Measurements from ENCODE around the gene CTF1. TPM values are rescaled to one million over a fixed set of nuclear protein-coding genes. Genes with fewer than 3 reads are reported as not detected.
A peak's percentile ranks its signal among the peaks of the same experiment; 100 is the strongest.

CTF1 gene
- total and polyA plus RNA-seq, 3 experiments from 2014 or later = 0.33 TPM; not detected in 2

DNA sequence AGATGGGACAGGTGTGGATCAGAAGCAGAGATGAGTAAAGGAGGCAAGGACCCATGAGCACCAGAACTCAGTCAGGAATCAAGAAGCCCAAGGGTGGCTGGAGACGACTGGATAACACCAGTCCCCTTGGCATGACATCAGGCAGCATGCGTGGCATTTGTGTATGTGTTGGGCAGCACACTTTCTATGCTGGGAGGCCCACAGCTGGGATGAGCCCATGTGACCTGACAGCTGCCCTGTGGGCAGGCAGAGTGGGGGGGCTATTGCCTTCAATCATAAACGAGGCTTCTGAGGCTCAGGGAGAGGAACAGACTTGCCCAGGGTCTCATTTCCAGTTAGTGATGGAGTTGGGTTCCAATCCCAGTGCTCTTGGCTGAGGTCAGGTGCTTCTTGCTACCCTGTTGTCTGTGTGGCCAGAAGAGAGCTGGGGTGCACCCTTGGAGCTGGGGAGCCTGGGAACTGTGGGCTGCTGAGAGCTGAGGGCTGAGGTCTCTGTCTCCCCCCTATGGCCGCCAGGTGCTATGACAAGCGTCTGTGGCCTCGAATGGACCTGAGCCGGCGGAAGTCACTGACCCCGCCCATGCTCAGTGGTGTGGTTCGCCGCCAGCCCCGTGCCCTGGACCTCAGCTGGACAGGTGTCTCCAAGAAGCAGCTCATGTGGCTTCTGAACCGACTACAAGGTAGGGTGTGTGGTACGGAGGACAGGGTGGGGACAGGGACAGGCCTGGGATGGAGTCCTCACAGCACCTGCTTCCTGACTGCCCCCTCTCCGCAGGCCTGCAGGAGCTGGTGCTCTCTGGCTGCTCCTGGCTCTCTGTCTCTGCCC, 45.4 kb downstream of the CTF1 start:
- Histone ChIP-seq H3K36me3 (ENCODE audit: insufficient read depth, low read length) (no peaks in the 10 kb centered on the region), H3K27me3 (ENCODE audit: insufficient read depth, low read length, poor library complexity, severe bottlenecking) (no peaks in the 10 kb centered on the region), H3K9me3 (ENCODE audit: low read length) (no peaks in the 10 kb centered on the region), H3K4me1 (ENCODE audit: insufficient read depth, low read length) (peaks cover 7% of the 10 kb centered on the region), H3K4me3 (ENCODE audit: low read length) (no peak overlapping the region), H3K27ac (ENCODE audit: low read depth, low read length) (no peak overlapping the region)
- peaks cover 0 to 18% (median 4%) of the 10 kb centered on the region in 3 donors for H3K36me3 Mint-ChIP-seq
- peak overlapping the region in 4 of 8 donors; percentile 50 to 84 (median 59) for H3K27ac Mint-ChIP-seq
- POLR2A ChIA-PET = interaction anchor here (0.8 kb wide), 1 partner anchor 8 kb away, joined by 3 read pairs; no protein-coding TSS in a partner anchor
- no peaks in the 10 kb centered on the region for H3K27me3 Mint-ChIP-seq
- CTCF ChIA-PET = interaction anchor here (0.6 to 6.9 kb wide), 16 partner anchors 8 to 231 kb away, joined by 3 to 50 read pairs (median 5); no protein-coding TSS in a partner anchor
- H3K9me3 Mint-ChIP-seq = no peaks in the 10 kb centered on the region
- peak; percentile 53 to 74 (median 55) for DNase-seq
- H3K4me1 Mint-ChIP-seq = peaks cover 10 to 24% (median 14%) of the 10 kb centered on the region in 3 donors
- peak overlapping the region in 4 of 7 donors; percentile 34 to 84 (median 51) for H3K4me3 Mint-ChIP-seq

DNA sequence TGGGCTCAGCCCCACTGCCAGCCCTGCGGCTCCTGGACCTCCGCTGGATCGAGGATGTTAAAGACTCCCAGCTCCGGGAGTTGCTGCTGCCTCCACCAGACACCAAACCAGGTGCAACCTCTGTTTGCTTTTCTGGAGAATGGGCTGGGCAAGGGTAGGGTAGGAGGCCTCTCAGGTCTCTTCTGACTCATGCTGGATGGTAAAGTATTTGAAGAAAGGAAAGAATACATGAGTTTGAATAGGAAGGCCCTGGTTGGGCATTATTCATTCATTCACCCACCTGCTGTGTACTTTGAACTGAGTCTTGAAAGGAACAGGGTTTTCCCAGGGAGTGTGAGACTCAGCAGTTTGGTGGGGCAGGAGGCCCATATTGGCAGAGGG, 46.0 kb downstream of the CTF1 start:
- peaks cover 0 to 18% (median 4%) of the 10 kb centered on the region in 3 donors for H3K36me3 Mint-ChIP-seq
- H3K27me3 Mint-ChIP-seq = no peaks in the 10 kb centered on the region
- peak overlapping the region in 1 of 7 donors; percentile 52 for H3K4me3 Mint-ChIP-seq
- peaks cover 10 to 21% (median 14%) of the 10 kb centered on the region in 3 donors for H3K4me1 Mint-ChIP-seq
- ChIA-PET POLR2A (interaction anchor here (0.8 kb wide), 1 partner anchor 8 kb away, joined by 3 read pairs; no protein-coding TSS in a partner anchor), CTCF (interaction anchor here (0.9 to 6.9 kb wide), 13 partner anchors 8 to 231 kb away, joined by 3 to 50 read pairs (median 5); no protein-coding TSS in a partner anchor)
- peak overlapping the region in 5 of 8 donors; percentile 34 to 93 (median 57) for H3K27ac Mint-ChIP-seq
- no peaks in the 10 kb centered on the region for H3K36me3 ChIP-seq (ENCODE audit: insufficient read depth, low read length)
- no peaks in the 10 kb centered on the region for H3K9me3 ChIP-seq (ENCODE audit: low read length)
- no peaks in the 10 kb centered on the region for H3K27me3 ChIP-seq (ENCODE audit: insufficient read depth, low read length, poor library complexity, severe bottlenecking)
- peaks cover 7% of the 10 kb centered on the region for H3K4me1 ChIP-seq (ENCODE audit: insufficient read depth, low read length)
- DNase-seq = no peak
- no peak overlapping the region for H3K27ac ChIP-seq (ENCODE audit: low read depth, low read length)
- no peak overlapping the region for H3K4me3 ChIP-seq (ENCODE audit: low read length)
- no peaks in the 10 kb centered on the region for H3K9me3 Mint-ChIP-seq

DNA sequence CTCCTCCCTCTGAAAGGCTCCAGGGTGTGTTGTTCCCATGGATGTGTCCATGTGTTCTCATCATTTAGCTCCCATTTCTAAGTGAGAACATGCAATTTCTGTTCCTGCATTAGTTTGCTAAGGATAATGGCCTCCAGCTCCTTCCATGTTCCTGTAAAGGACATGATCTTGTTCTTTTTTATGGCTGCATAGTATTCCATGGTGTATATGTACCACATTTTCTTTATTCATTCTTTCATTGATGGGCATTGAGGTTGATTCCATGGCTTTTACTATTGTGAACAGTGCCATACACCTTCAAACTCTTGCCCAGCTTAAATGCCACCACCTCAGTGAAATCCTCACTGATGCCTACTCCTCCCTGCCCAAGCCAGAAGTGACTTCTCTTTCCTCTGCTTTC, 47.9 kb downstream of the CTF1 start:
- Mint-ChIP-seq H3K9me3 (no peaks in the 10 kb centered on the region), H3K27me3 (no peaks in the 10 kb centered on the region), H3K36me3 (peaks cover 0 to 16% (median 2%) of the 10 kb centered on the region in 3 donors), H3K27ac (peak overlapping the region in 3 of 8 donors; percentile 52 to 56 (median 54)), H3K4me3 (no peak overlapping the region), H3K4me1 (peaks cover 9 to 20% (median 9%) of the 10 kb centered on the region in 3 donors)
- no peaks in the 10 kb centered on the region for H3K27me3 ChIP-seq (ENCODE audit: insufficient read depth, low read length, poor library complexity, severe bottlenecking)
- H3K4me3 ChIP-seq (ENCODE audit: low read length) = no peak overlapping the region
- POLR2A ChIA-PET = no interaction called here
- H3K4me1 ChIP-seq (ENCODE audit: insufficient read depth, low read length) = peaks cover 7% of the 10 kb centered on the region
- H3K36me3 ChIP-seq (ENCODE audit: insufficient read depth, low read length) = no peaks in the 10 kb centered on the region
- no peak overlapping the region for H3K27ac ChIP-seq (ENCODE audit: low read depth, low read length)
- no peaks in the 10 kb centered on the region for H3K9me3 ChIP-seq (ENCODE audit: low read length)
- CTCF ChIA-PET = interaction anchor here (1.5 to 6.9 kb wide), 2 partner anchors 10 kb away, joined by 4 to 50 read pairs; no protein-coding TSS in a partner anchor
- DNase-seq = no peak

DNA sequence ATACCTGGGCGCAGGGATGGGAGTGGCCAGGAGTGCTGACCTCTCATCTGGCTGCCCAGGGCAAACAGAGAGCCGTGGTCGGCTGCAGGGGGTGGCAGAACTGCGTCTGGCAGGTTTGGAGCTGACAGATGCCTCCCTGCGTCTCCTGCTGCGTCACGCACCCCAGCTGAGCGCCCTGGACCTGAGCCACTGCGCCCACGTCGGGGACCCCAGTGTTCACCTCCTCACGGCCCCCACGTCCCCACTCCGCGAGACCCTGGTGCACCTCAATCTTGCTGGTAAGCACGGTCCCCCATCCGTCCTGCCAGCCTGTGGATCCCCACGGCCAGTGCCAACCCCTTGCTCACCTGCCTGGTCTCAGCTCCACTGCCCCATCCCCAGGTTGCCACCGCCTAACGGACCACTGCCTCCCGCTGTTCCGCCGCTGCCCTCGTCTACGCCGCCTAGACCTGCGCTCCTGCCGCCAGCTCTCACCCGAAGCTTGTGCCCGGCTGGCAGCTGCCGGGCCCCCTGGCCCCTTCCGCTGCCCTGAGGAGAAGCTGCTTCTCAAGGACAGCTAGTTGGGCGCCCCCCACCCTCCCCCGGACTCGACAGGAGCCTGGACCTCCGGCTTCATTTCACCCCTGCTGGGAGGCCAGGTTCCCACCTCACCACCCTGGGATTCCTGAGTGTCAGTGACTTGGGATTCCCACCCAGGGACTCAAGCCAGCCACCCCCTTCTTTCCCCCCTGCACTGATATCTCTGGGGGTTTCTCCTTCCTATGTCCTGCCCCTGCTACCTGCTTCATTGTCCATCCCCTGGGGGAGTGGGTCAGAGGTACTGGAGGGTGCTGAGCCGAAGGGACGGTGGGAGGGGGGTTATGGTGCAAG, 50.5 kb downstream of the CTF1 start:
- DNase-seq = no peak
- Mint-ChIP-seq H3K9me3 (no peaks in the 10 kb centered on the region), H3K27me3 (no peaks in the 10 kb centered on the region), H3K4me1 (peaks cover 16 to 33% (median 27%) of the 10 kb centered on the region in 3 donors), H3K4me3 (peak overlapping the region in 3 of 7 donors; percentile 61 to 81 (median 81)), H3K36me3 (peaks cover 0 to 14% (median 2%) of the 10 kb centered on the region in 3 donors), H3K27ac (peak overlapping the region in 3 of 8 donors; percentile 30 to 62 (median 33))
- POLR2A ChIA-PET = interaction anchor here (0.6 kb wide), 1 partner anchor 165 kb away, joined by 6 read pairs; no protein-coding TSS in a partner anchor
- Histone ChIP-seq H3K27me3 (ENCODE audit: insufficient read depth, low read length, poor library complexity, severe bottlenecking) (no peaks in the 10 kb centered on the region), H3K4me1 (ENCODE audit: insufficient read depth, low read length) (peaks cover 25% of the 10 kb centered on the region), H3K27ac (ENCODE audit: low read depth, low read length) (no peak overlapping the region), H3K36me3 (ENCODE audit: insufficient read depth, low read length) (no peaks in the 10 kb centered on the region), H3K4me3 (ENCODE audit: low read length) (no peak overlapping the region), H3K9me3 (ENCODE audit: low read length) (no peaks in the 10 kb centered on the region)
- CTCF ChIA-PET = no interaction called here

DNA sequence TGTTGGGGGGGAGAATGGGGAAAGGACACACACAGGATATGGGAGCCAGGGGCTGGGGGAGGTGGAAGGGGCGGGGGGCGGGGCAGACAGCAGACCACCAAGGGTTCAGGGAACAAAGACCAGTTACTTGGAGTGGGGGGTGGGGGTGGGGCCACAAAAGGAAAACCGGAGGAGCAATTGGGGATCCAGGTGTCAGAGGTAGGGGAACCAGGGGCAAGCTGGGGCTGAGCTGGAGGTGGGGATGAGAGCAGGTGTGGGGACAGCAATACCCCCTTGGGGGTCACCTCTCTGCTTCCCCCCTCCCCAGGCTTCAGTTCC, 51.1 kb downstream of the CTF1 start:
- Histone ChIP-seq H3K27ac (ENCODE audit: low read depth, low read length) (no peak overlapping the region), H3K9me3 (ENCODE audit: low read length) (no peaks in the 10 kb centered on the region), H3K4me3 (ENCODE audit: low read length) (no peak overlapping the region), H3K36me3 (ENCODE audit: insufficient read depth, low read length) (no peaks in the 10 kb centered on the region), H3K27me3 (ENCODE audit: insufficient read depth, low read length, poor library complexity, severe bottlenecking) (no peaks in the 10 kb centered on the region), H3K4me1 (ENCODE audit: insufficient read depth, low read length) (peaks cover 19% of the 10 kb centered on the region)
- peaks cover 0 to 14% (median 2%) of the 10 kb centered on the region in 3 donors for H3K36me3 Mint-ChIP-seq
- H3K27me3 Mint-ChIP-seq = no peaks in the 10 kb centered on the region
- no peak overlapping the region for H3K27ac Mint-ChIP-seq
- no peak overlapping the region for H3K4me3 Mint-ChIP-seq
- POLR2A ChIA-PET = no interaction called here
- H3K9me3 Mint-ChIP-seq = no peaks in the 10 kb centered on the region
- no peak for DNase-seq
- CTCF ChIA-PET = no interaction called here
- peaks cover 16 to 27% (median 26%) of the 10 kb centered on the region in 3 donors for H3K4me1 Mint-ChIP-seq

DNA sequence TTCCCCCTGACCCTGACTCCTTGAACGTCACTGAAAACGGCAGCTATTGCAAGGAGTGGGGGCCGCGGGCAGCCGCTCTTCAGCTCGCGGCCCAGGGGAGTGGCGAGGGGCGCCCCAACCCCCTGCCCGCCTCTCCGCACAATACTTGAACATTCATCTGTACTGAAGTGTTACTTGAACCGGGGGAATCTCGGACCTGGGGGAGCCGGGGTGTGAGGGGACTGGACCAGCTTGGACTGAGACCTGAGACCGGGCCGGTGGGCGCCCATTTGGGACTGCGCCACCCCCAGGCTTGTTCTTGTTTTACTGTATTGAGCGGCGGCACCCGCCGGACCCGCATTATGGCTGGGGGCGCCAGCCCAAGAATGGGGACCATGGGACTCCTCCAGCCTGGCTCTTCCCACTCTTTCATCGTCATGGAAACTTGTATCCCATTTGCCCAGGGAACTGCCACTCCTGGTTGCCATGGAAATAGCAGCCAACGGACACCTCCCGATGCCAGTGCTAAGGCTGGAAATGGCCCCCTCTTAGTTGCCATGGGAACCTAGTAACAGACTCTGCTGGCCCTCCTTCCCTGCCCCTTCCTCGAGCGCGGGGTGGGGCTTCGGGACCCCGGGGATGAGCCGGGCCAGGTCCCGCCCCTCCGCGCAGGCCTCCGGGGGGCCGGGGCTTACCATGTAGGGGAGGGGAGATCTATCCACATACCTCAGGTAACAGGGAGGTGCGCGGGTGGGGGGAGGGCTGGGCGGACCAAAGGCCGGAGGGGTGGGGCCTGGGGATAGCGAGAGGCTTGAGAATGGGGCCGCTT, 51.6 kb downstream of the CTF1 start:
- Histone ChIP-seq H3K4me1 (ENCODE audit: insufficient read depth, low read length) (peaks cover 18% of the 10 kb centered on the region), H3K36me3 (ENCODE audit: insufficient read depth, low read length) (no peaks in the 10 kb centered on the region), H3K27ac (ENCODE audit: low read depth, low read length) (peak overlapping the region; percentile 88), H3K27me3 (ENCODE audit: insufficient read depth, low read length, poor library complexity, severe bottlenecking) (no peaks in the 10 kb centered on the region), H3K4me3 (ENCODE audit: low read length) (no peak overlapping the region), H3K9me3 (ENCODE audit: low read length) (no peaks in the 10 kb centered on the region)
- CTCF ChIA-PET = no interaction called here
- Mint-ChIP-seq H3K4me3 (peak overlapping the region in 3 of 7 donors; percentile 28 to 93 (median 91)), H3K9me3 (no peaks in the 10 kb centered on the region), H3K4me1 (peaks cover 13 to 23% (median 21%) of the 10 kb centered on the region in 3 donors), H3K27me3 (no peaks in the 10 kb centered on the region), H3K27ac (peak overlapping the region in 2 of 8 donors; percentile 60 to 77), H3K36me3 (peaks cover 0 to 14% (median 2%) of the 10 kb centered on the region in 3 donors)
- peak in 1 of 5 donors; percentile 55 for DNase-seq
- POLR2A ChIA-PET = no interaction called here
